Endothelial cell of umbilical vein (primary cell): ENCODE data around the gene TTLL9. TPM values are rescaled to one million over a fixed set of nuclear protein-coding genes. Genes with fewer than 3 reads are reported as not detected.

Experiments used
- BruUV-seq: library from RNA; stranded (reverse); fragments of 400-500 nt; replicated peaks from 2 replicates; lab custom pipeline; 2021; lab: Mats Ljungman, UMichigan
- CTCF ChIA-PET: fragments of 300-600, 350-600 bp; sonication (Branson Sonifier 250); formaldehyde crosslinking; loops from one replicate; lab custom pipeline; 2021; ENCODE audit warnings: antibody characterized with exemption, inconsistent platforms; lab: Charles Lee
- POLR2A ChIA-PET: fragments of 300-600, 350-600 bp; sonication (Branson Sonifier 250); formaldehyde crosslinking; loops from one replicate; lab custom pipeline; 2021; ENCODE audit warnings: antibody characterized with exemption, inconsistent platforms; lab: Charles Lee
- DNase-seq: peaks from one replicate; pipeline ENCODE4 v3.0.0-alpha.2; 2011; ENCODE audit warnings: low read depth, low spot score
- FAIRE-seq: peaks from 2 replicates; lab custom pipeline; 2011; peaks lifted over from hg19 to GRCh38; lab: Jason Lieb, UNC
- H2AFZ ChIP-seq: 2 replicates; pipeline ENCODE4 v1.6.0; 2012; ENCODE audit warnings: low read depth, low read length, control low read depth, inconsistent platforms
- H3K27ac ChIP-seq: 2 replicates; pipeline ENCODE4 v1.5.1; 2011; ENCODE audit warnings: low read depth, mild to moderate bottlenecking, control low read depth, low read length, moderate library complexity; ENCODE audit not compliant: insufficient read depth
- H3K27me3 ChIP-seq, 2 experiments: 2 replicates each; pipeline versions ENCODE4 v1.6.0 to v1.6.1; 2011; ENCODE audit warnings: low read length in 2 of 2, mixed read lengths in 1 of 2; ENCODE audit not compliant: control insufficient read depth in 2 of 2, insufficient read depth in 2 of 2
- H3K36me3 ChIP-seq, 2 experiments: 2 replicates in 1 of 2; 3 replicates in 1 of 2; pipeline ENCODE4 v1.5.1; 2011; ENCODE audit warnings: low read length in 2 of 2, mild to moderate bottlenecking in 1 of 2, moderate library complexity in 1 of 2; ENCODE audit not compliant: control insufficient read depth in 2 of 2, insufficient read depth in 2 of 2; ENCODE audit errors: extremely low read depth in 1 of 2
- H3K4me1 ChIP-seq: 3 replicates; pipeline ENCODE4 v1.5.1; 2011; ENCODE audit warnings: mild to moderate bottlenecking, low read length; ENCODE audit not compliant: control insufficient read depth, insufficient read depth; ENCODE audit errors: extremely low read depth
- H3K4me2 ChIP-seq: 2 replicates; pipeline ENCODE4 v1.6.1; 2011; ENCODE audit warnings: low read length, control low read depth, mixed read lengths; ENCODE audit not compliant: insufficient read depth
- H3K4me3 ChIP-seq, 3 experiments: fragments of 200-600 bp in 1 of 3; sonication (generic), shearing (Covaris generic) in 1 of 3; replicated peaks in 1 of 3; 2 replicates each; pipeline ENCODE4 v1.5.1; 2011 to 2016; ENCODE audit warnings: control low read depth in 3 of 3, low read length in 3 of 3, mild to moderate bottlenecking in 2 of 3, inconsistent platforms in 1 of 3, low read depth in 1 of 3, moderate library complexity in 1 of 3; ENCODE audit not compliant: insufficient read depth in 1 of 3
- H3K79me2 ChIP-seq: 2 replicates; pipeline ENCODE4 v1.6.0; 2012; ENCODE audit warnings: low read length, inconsistent platforms; ENCODE audit not compliant: control insufficient read depth, insufficient read depth
- H3K9ac ChIP-seq: replicated peaks from 2 replicates; pipeline ENCODE3; 2011; ENCODE audit warnings: low read length, control low read depth; ENCODE audit not compliant: insufficient read depth; ENCODE audit errors: extremely low read depth
- H3K9me1 ChIP-seq: replicated peaks from 3 replicates; pipeline ENCODE4 v1.6.0; 2011; ENCODE audit warnings: mild to moderate bottlenecking, low read length; ENCODE audit not compliant: control insufficient read depth, insufficient read depth; ENCODE audit errors: extremely low read depth
- H3K9me3 ChIP-seq: replicated peaks from 2 replicates; pipeline ENCODE4 v1.5.1; 2012; ENCODE audit warnings: low read length, inconsistent platforms; ENCODE audit not compliant: control insufficient read depth, insufficient read depth
- H4K20me1 ChIP-seq: replicated peaks from 2 replicates; pipeline ENCODE3; 2011; ENCODE audit warnings: mild to moderate bottlenecking, low read length; ENCODE audit not compliant: control insufficient read depth, insufficient read depth; ENCODE audit errors: extremely low read depth
- FOS ChIP-seq: IDR thresholded peaks from 2 replicates; pipeline ENCODE4 v1.6.1; 2011; ENCODE audit warnings: mild to moderate bottlenecking, low read length, moderate library complexity, borderline replicate concordance; ENCODE audit not compliant: insufficient read depth
- GATA2 ChIP-seq: IDR thresholded peaks from 2 replicates; pipeline ENCODE4 v1.7.0; 2011; ENCODE audit warnings: low read depth, mild to moderate bottlenecking, moderate library complexity, mixed read lengths, low read length; ENCODE audit not compliant: insufficient read length, insufficient read depth
- JUN ChIP-seq: IDR thresholded peaks from 2 replicates; pipeline ENCODE4 v1.6.1; 2011; ENCODE audit warnings: borderline replicate concordance, low read depth; ENCODE audit not compliant: insufficient read length, insufficient read depth
- MYC ChIP-seq: IDR thresholded peaks from one replicate; pipeline ENCODE4 v1.6.1; 2011; ENCODE audit warnings: mild to moderate bottlenecking, low read depth, low read length
- POLR2A ChIP-seq: IDR thresholded peaks from 2 replicates; pipeline ENCODE4 v1.6.1; 2012; ENCODE audit warnings: low read depth, mild to moderate bottlenecking, control low read depth, low read length
- POLR2AphosphoS5 ChIP-seq: IDR thresholded peaks from 2 replicates; pipeline ENCODE4 v1.6.1; 2012; ENCODE audit warnings: low read depth, mild to moderate bottlenecking, control low read depth, low read length, moderate library complexity; ENCODE audit not compliant: insufficient read depth
- dilution Hi-C: fragments of 300-500 bp; cut with MboI; formaldehyde crosslinking; loops from one replicate; pipeline ENCODE4 v1.15.0; 2019; ENCODE audit warnings: low sequenced_read_pairs; ENCODE audit not compliant: extremely low pct_ligation_motif_present
- intact Hi-C: fragments of 100-400 bp; cut with micrococcal nuclease; formaldehyde crosslinking; loops from one replicate; pipeline ENCODE4 v1.10.0; 2022
- polyA plus RNA-seq, 4 experiments: library from polyadenylated mRNA; depleted of rRNA in 3 of 4; stranded (reverse) in 3 of 4; unstranded in 1 of 4; fragments of >200 nt; gene quantifications; 2 replicates each; pipeline versions ENCODE4 v1.2.1 to v1.2.3, GENCODE V29; 2011 to 2012; ENCODE audit warnings: missing spikeins in 1 of 4
- total RNA-seq: library from RNA; stranded (reverse); gene quantifications from 2 replicates; pipeline ENCODE4 v1.2.3, GENCODE V29; 2021
- TF ChIP-seq, protein P1 (sequence below), 2 donors: IDR thresholded peaks; 1 replicate in 1 of 2; 2 replicates in 1 of 2; pipeline ENCODE4 v1.5.1; 2011; ENCODE audit warnings: low read length in 2 of 2, mild to moderate bottlenecking in 2 of 2, moderate library complexity in 2 of 2, control low read depth in 1 of 2, inconsistent platforms in 1 of 2, low read depth in 1 of 2; ENCODE audit not compliant: insufficient read depth in 1 of 2; ENCODE audit errors: extremely low read depth in 1 of 2
- TF ChIP-seq, protein P2 (sequence below): IDR thresholded peaks from 2 replicates; pipeline ENCODE4 v1.6.1; 2011; ENCODE audit not compliant: insufficient read depth, insufficient read length

TTLL9 gene
- total and polyA plus RNA-seq, 2 donors (not counting 3 experiments of a cell fraction or from before 2014, with no cell fraction given): 0.03 TPM; not detected in 1

DNA sequence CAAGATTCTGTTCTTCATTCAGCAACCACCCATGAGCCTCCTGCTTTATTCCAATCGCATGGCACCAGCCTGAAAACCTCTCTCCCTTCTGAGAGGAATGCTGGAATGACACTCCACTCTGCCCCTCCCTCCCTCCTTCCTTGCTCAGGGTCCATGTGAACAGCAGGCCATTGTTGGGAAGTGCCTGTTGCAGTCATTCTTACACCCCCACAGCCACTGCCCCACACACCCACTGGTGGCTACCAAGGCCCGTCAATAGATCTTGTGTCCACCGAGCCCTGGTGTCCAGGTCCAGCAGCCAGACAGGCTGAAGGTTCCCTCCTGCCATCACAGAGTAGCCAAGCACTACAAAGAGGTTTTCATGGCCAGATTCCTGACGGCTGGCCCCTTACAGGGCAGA lies 74.9 kb downstream of the TTLL9 start:
- POLR2A ChIA-PET: no interaction called here
- no peaks in the 10 kb centered on the region for H3K4me1 ChIP-seq
- DNase-seq: no peak
- no TSS peak for BruUV-seq
- peaks cover 25 to 34% of the 10 kb centered on the region in 2 experiments for H3K36me3 ChIP-seq
- H3K9ac ChIP-seq: no peak overlapping the region
- CTCF ChIA-PET: no interaction called here
- no peaks in the 10 kb centered on the region for H4K20me1 ChIP-seq
- no peak for FAIRE-seq
- H3K27me3 ChIP-seq: no peaks in the 10 kb centered on the region
- no peaks in the 10 kb centered on the region for H3K9me3 ChIP-seq
- no peak overlapping the region for H3K4me3 ChIP-seq
- no peak overlapping the region for H3K27ac ChIP-seq
- H3K4me2 ChIP-seq: no peak overlapping the region
- H2AFZ ChIP-seq: no peak overlapping the region
- intact Hi-C loops (no loop called here), dilution Hi-C loops (no loop called here)
- peaks cover 18% of the 10 kb centered on the region for H3K79me2 ChIP-seq
- TF ChIP-seq JUN: no peak
- TF ChIP-seq, protein P1, sequence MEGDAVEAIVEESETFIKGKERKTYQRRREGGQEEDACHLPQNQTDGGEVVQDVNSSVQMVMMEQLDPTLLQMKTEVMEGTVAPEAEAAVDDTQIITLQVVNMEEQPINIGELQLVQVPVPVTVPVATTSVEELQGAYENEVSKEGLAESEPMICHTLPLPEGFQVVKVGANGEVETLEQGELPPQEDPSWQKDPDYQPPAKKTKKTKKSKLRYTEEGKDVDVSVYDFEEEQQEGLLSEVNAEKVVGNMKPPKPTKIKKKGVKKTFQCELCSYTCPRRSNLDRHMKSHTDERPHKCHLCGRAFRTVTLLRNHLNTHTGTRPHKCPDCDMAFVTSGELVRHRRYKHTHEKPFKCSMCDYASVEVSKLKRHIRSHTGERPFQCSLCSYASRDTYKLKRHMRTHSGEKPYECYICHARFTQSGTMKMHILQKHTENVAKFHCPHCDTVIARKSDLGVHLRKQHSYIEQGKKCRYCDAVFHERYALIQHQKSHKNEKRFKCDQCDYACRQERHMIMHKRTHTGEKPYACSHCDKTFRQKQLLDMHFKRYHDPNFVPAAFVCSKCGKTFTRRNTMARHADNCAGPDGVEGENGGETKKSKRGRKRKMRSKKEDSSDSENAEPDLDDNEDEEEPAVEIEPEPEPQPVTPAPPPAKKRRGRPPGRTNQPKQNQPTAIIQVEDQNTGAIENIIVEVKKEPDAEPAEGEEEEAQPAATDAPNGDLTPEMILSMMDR (IDR thresholded peaks at IDR 0.05; ENCODE audit: extremely low read depth in 1 of 2, insufficient read depth in 1 of 2, low read depth in 1 of 2, low read length in 2 of 2): no peak
- TF ChIP-seq GATA2: no peak
- TF ChIP-seq, protein P2, sequence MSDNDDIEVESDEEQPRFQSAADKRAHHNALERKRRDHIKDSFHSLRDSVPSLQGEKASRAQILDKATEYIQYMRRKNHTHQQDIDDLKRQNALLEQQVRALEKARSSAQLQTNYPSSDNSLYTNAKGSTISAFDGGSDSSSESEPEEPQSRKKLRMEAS: no peak
- no peak for TF ChIP-seq FOS
- TF ChIP-seq POLR2AphosphoS5: no peak
- no peak for TF ChIP-seq POLR2A
- no peak for TF ChIP-seq MYC
- no peaks in the 10 kb centered on the region for H3K9me1 ChIP-seq
